IMR-90 (cell line): Measurements from ENCODE around the gene OPCML. TPM values are rescaled to one million over a fixed set of nuclear protein-coding genes. Genes with fewer than 3 reads are reported as not detected.

ENCODE experiments used
- ATAC-seq: fragments of 200-7000 bp; cut with Tn5 transposase; 2 replicates; pipeline ENCODE4 v1.9.1; 2020; ENCODE audit warnings: low read depth, mild to moderate bottlenecking, moderate library complexity
- BruUV-seq: library from RNA; stranded (reverse); fragments of 400-500 nt; replicated peaks from 2 replicates; lab custom pipeline; 2021; lab: Mats Ljungman, UMichigan
- CTCF ChIA-PET: fragments of 300-600 bp; formaldehyde crosslinking; extraction: SDS; loops from one replicate; lab custom pipeline; 2021; ENCODE audit warnings: antibody characterized with exemption; lab: Yijun Ruan, JAX
- POLR2A ChIA-PET: fragments of 300-600 bp; sonication (Branson Sonifier 250); formaldehyde crosslinking; loops from one replicate; lab custom pipeline; 2022; ENCODE audit warnings: antibody characterized with exemption; ENCODE audit not compliant: unreplicated experiment; lab: Charles Lee
- DNase-seq: peaks from one replicate; pipeline ENCODE4 v3.0.0; 2013
- H2AFZ ChIP-seq: replicated peaks from 2 replicates; pipeline ENCODE3; 2013; ENCODE audit warnings: low read length, mild to moderate bottlenecking; ENCODE audit not compliant: poor library complexity
- H2AK5ac ChIP-seq: 2 replicates; pipeline ENCODE4 v1.6.1; 2013; ENCODE audit warnings: low read depth, low read length, inconsistent platforms
- H2AK9ac ChIP-seq: replicated peaks from 2 replicates; pipeline ENCODE3; 2013; ENCODE audit warnings: mild to moderate bottlenecking, low read depth, low read length, moderate library complexity; ENCODE audit not compliant: poor library complexity
- H2BK120ac ChIP-seq: 2 replicates; pipeline ENCODE4 v1.6.1; 2013; ENCODE audit warnings: low read depth, low read length, inconsistent platforms
- H2BK15ac ChIP-seq: 3 replicates; pipeline ENCODE4 v1.6.1; 2013; ENCODE audit warnings: low read depth, low read length, inconsistent platforms
- H2BK20ac ChIP-seq: 2 replicates; pipeline ENCODE4 v1.6.1; 2013; ENCODE audit warnings: low read depth, mild to moderate bottlenecking, inconsistent platforms, low read length, moderate library complexity
- H2BK5ac ChIP-seq: 2 replicates; pipeline ENCODE4 v1.6.1; 2013; ENCODE audit warnings: mild to moderate bottlenecking, low read depth, low read length, inconsistent platforms; ENCODE audit not compliant: poor library complexity, severe bottlenecking
- H3K14ac ChIP-seq: replicated peaks from 2 replicates; pipeline ENCODE4 v1.6.1; 2013; ENCODE audit warnings: low read depth, low read length, inconsistent platforms
- H3K18ac ChIP-seq: 2 replicates; pipeline ENCODE4 v1.6.1; 2013; ENCODE audit warnings: low read depth, low read length, control low read depth
- H3K23ac ChIP-seq: 2 replicates; pipeline ENCODE4 v1.6.1; 2013; ENCODE audit warnings: low read depth, low read length, inconsistent platforms
- H3K27ac ChIP-seq: 2 replicates; pipeline ENCODE4 v1.5.1; 2013; ENCODE audit warnings: mild to moderate bottlenecking, control low read depth, low read length; ENCODE audit not compliant: insufficient read depth
- H3K27me3 ChIP-seq: 2 replicates; pipeline ENCODE4 v1.6.1; 2013; ENCODE audit warnings: low read length; ENCODE audit not compliant: control insufficient read depth, insufficient read depth
- H3K36me3 ChIP-seq: 2 replicates; pipeline ENCODE4 v1.6.1; 2013; ENCODE audit warnings: low read length, mixed read lengths; ENCODE audit not compliant: control insufficient read depth, insufficient read depth
- H3K4ac ChIP-seq: 2 replicates; pipeline ENCODE4 v1.6.1; 2013; ENCODE audit warnings: low read depth, low read length, inconsistent platforms
- H3K4me1 ChIP-seq: 2 replicates; pipeline ENCODE4 v1.6.1; 2013; ENCODE audit warnings: low read length, mixed read lengths; ENCODE audit not compliant: control insufficient read depth, insufficient read depth
- H3K4me2 ChIP-seq: 2 replicates; pipeline ENCODE4 v1.6.1; 2013; ENCODE audit warnings: low read depth, mild to moderate bottlenecking, control low read depth, low read length, moderate library complexity
- H3K4me3 ChIP-seq: 2 replicates; pipeline ENCODE4 v1.5.1; 2013; ENCODE audit warnings: low read depth, mild to moderate bottlenecking, control low read depth, low read length, moderate library complexity; ENCODE audit not compliant: insufficient read depth
- H3K56ac ChIP-seq: 2 replicates; pipeline ENCODE4 v1.6.1; 2013; ENCODE audit warnings: low read length, inconsistent platforms; ENCODE audit not compliant: insufficient read depth; ENCODE audit errors: extremely low read depth
- H3K79me1 ChIP-seq, 2 experiments: 2 replicates each; pipeline ENCODE4 v1.6.1; 2013; ENCODE audit warnings: low read length in 2 of 2, inconsistent platforms in 1 of 2, low read depth in 1 of 2
- H3K9ac ChIP-seq: 2 replicates; pipeline ENCODE4 v1.6.1; 2013; ENCODE audit warnings: low read depth, low read length, control low read depth
- H3K9me1 ChIP-seq: 2 replicates; pipeline ENCODE4 v1.6.1; 2013; ENCODE audit warnings: low read length, inconsistent platforms; ENCODE audit not compliant: insufficient read depth
- H3K9me3 ChIP-seq: 2 replicates; pipeline ENCODE4 v1.6.1; 2013; ENCODE audit warnings: low read length; ENCODE audit not compliant: control insufficient read depth, insufficient read depth
- H4K20me1 ChIP-seq: 2 replicates; pipeline ENCODE4 v1.6.1; 2013; ENCODE audit warnings: low read length, inconsistent platforms; ENCODE audit not compliant: insufficient read depth
- H4K5ac ChIP-seq: 2 replicates; pipeline ENCODE4 v1.6.1; 2013; ENCODE audit warnings: mild to moderate bottlenecking, low read depth, low read length, control low read depth
- H4K8ac ChIP-seq, 2 experiments: 2 replicates each; pipeline ENCODE4 v1.6.1; 2013; ENCODE audit warnings: low read depth in 2 of 2, low read length in 2 of 2, control low read depth in 1 of 2, inconsistent platforms in 1 of 2
- H4K91ac ChIP-seq: 2 replicates; pipeline ENCODE4 v1.6.1; 2013; ENCODE audit warnings: low read depth, low read length, inconsistent platforms; ENCODE audit not compliant: insufficient read depth
- CEBPB ChIP-seq: IDR thresholded peaks from 2 replicates; pipeline ENCODE4 v1.6.1; 2012; ENCODE audit warnings: low read depth, low read length, improper control_type of control experiment
- FOS ChIP-seq: fragments of 150-350 bp; IDR thresholded peaks from 2 replicates; pipeline ENCODE4 v1.6.1; 2016; ENCODE audit warnings: low read depth, low read length
- MAFK ChIP-seq: IDR thresholded peaks from 2 replicates; pipeline ENCODE4 v1.6.1; 2012; ENCODE audit warnings: low read depth, low read length, improper control_type of control experiment
- MAZ ChIP-seq: IDR thresholded peaks from 2 replicates; pipeline ENCODE4 v1.6.1; 2012; ENCODE audit warnings: low read depth, mild to moderate bottlenecking, low read length, improper control_type of control experiment, moderate library complexity, borderline replicate concordance
- NFE2L2 ChIP-seq: fragments of 150-350 bp; IDR thresholded peaks from 2 replicates; pipeline ENCODE4 v1.6.1; 2016; ENCODE audit warnings: low read depth, mild to moderate bottlenecking, low read length
- POLR2A ChIP-seq: IDR thresholded peaks from 2 replicates; pipeline ENCODE4 v1.6.1; 2012; ENCODE audit warnings: mild to moderate bottlenecking, low read depth, low read length
- RCOR1 ChIP-seq: IDR thresholded peaks from 2 replicates; pipeline ENCODE4 v1.6.1; 2012; ENCODE audit warnings: mild to moderate bottlenecking, low read length, improper control_type of control experiment; ENCODE audit not compliant: insufficient replicate concordance
- RFX5 ChIP-seq: IDR thresholded peaks from 2 replicates; pipeline ENCODE4 v1.8.0; 2012; ENCODE audit warnings: low read depth, mild to moderate bottlenecking, low read length, moderate library complexity
- SMC3 ChIP-seq: fragments of 150-350 bp; IDR thresholded peaks from 2 replicates; pipeline ENCODE4 v1.6.1; 2016; ENCODE audit warnings: low read depth, mild to moderate bottlenecking, antibody characterized with exemption, low read length, moderate library complexity
- WGBS, 2 experiments: methylation state at CpG; one replicate each; pipeline versions ENCODE4 v1.1.5 to v1.1.7; 2013; ENCODE audit warnings: missing lambda C conversion rate in 2 of 2; ENCODE audit not compliant: insufficient read length in 1 of 2; ENCODE audit errors: extremely low coverage in 2 of 2; 5-methylcytosine and 5-hydroxymethylcytosine counted together
- dilution Hi-C: fragments of 300-500 bp; cut with HindIII; formaldehyde crosslinking; loops from one replicate; pipeline ENCODE4 v1.14.3; 2018; ENCODE audit warnings: low sequenced_read_pairs; ENCODE audit not compliant: unreplicated experiment
- in situ Hi-C: fragments of 300-500 bp; cut with MboI; formaldehyde crosslinking; loops from 3 replicates; pipeline ENCODE4 v1.14.3; 2019; ENCODE audit warnings: low sequenced_read_pairs, inconsistent platforms, mixed read lengths
- intact Hi-C: fragments of 100-400 bp; cut with micrococcal nuclease; formaldehyde crosslinking; loops from 2 replicates; pipeline ENCODE4 v1.10.0; 2022
- polyA plus RNA-seq, 3 experiments: library from polyadenylated mRNA; depleted of rRNA; stranded (reverse); fragments of >200 nt; gene quantifications; 2 replicates each; pipeline ENCODE4 v1.2.3, GENCODE V29; 2012; ENCODE audit warnings: low replicate concordance in 1 of 3
- total RNA-seq: library from RNA; depleted of rRNA; stranded (reverse); fragments of >200 nt; gene quantifications from 2 replicates; pipeline ENCODE4 v1.2.3, GENCODE V29; 2012
- TF ChIP-seq, protein P1 (sequence below): fragments of 150-350 bp; IDR thresholded peaks from 2 replicates; pipeline ENCODE4 v1.6.1; 2016; ENCODE audit warnings: low read depth, mild to moderate bottlenecking, low read length, moderate library complexity, borderline replicate concordance
- TF ChIP-seq, protein P2 (sequence below): conservative IDR thresholded peaks from 2 replicates; pipeline ENCODE4 v1.5.1; 2012; ENCODE audit warnings: mild to moderate bottlenecking, low read depth, low read length, improper control_type of control experiment
- TF ChIP-seq, protein P3 (sequence below): fragments of 150-350 bp; IDR thresholded peaks from 2 replicates; pipeline ENCODE4 v1.6.1; 2017; ENCODE audit warnings: mild to moderate bottlenecking, antibody characterized with exemption, low read length, low read depth

Gene OPCML
- total and polyA plus RNA-seq, 2 of the 4 experiments (the other 2 are of a cell fraction) = under 0.01 to 2.6 TPM

DNA sequence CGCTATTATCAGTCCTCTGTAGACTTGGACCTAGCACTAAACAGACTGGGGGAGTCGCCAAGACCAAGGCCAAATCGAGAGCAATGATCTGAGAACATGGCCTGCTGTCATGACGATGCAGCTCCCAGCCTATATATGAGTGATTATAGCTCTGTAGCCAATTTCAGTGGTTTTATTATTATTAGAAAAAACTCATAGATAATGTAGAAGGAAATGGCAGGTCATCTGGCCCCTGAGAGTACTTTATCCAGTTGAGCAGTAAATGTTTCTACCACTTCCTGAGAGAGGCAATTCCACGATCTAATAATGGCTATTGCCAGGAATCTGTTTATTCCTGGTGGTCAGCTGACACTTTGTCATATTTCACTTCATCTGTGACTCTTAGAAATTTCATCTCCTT, 666.7 kb downstream of the OPCML start:
- no CpG with 5 or more reads among the region's 5 CpGs for WGBS, 2 experiments
- ChIA-PET CTCF (interaction anchor here (0.6 kb wide), 1 partner anchor 19 kb away, joined by 4 read pairs; no protein-coding TSS in a partner anchor), POLR2A (no interaction called here)
- dilution Hi-C loops = no loop called here
- Histone ChIP-seq H3K4ac (no peak overlapping the region), H3K79me1 (no peaks in the 10 kb centered on the region), H3K9ac (no peak overlapping the region), H2BK120ac (no peak overlapping the region), H3K56ac (no peak overlapping the region), H2AFZ (peak overlapping the region; percentile 26), H3K36me3 (no peaks in the 10 kb centered on the region), H4K8ac (no peak overlapping the region), H3K4me2 (no peak overlapping the region), H3K9me1 (no peaks in the 10 kb centered on the region), H4K5ac (no peak overlapping the region), H3K14ac (no peak overlapping the region), H3K4me1 (no peaks in the 10 kb centered on the region), H3K9me3 (no peaks in the 10 kb centered on the region), H2BK15ac (no peak overlapping the region), H2BK20ac (no peak overlapping the region), H3K27ac (no peak overlapping the region), H4K20me1 (no peaks in the 10 kb centered on the region), H2BK5ac (no peak overlapping the region), H3K23ac (no peak overlapping the region), H3K18ac (no peak overlapping the region), H2AK5ac (no peak overlapping the region), H3K27me3 (no peaks in the 10 kb centered on the region; the same call in 1 of the 2 replicates), H2AK9ac (no peak overlapping the region), H4K91ac (no peak overlapping the region), H3K4me3 (no peak overlapping the region)
- TF ChIP-seq POLR2A = no peak
- no peak for TF ChIP-seq SMC3
- TF ChIP-seq, protein P1, sequence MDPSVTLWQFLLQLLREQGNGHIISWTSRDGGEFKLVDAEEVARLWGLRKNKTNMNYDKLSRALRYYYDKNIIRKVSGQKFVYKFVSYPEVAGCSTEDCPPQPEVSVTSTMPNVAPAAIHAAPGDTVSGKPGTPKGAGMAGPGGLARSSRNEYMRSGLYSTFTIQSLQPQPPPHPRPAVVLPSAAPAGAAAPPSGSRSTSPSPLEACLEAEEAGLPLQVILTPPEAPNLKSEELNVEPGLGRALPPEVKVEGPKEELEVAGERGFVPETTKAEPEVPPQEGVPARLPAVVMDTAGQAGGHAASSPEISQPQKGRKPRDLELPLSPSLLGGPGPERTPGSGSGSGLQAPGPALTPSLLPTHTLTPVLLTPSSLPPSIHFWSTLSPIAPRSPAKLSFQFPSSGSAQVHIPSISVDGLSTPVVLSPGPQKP = no peak
- TF ChIP-seq, protein P2, sequence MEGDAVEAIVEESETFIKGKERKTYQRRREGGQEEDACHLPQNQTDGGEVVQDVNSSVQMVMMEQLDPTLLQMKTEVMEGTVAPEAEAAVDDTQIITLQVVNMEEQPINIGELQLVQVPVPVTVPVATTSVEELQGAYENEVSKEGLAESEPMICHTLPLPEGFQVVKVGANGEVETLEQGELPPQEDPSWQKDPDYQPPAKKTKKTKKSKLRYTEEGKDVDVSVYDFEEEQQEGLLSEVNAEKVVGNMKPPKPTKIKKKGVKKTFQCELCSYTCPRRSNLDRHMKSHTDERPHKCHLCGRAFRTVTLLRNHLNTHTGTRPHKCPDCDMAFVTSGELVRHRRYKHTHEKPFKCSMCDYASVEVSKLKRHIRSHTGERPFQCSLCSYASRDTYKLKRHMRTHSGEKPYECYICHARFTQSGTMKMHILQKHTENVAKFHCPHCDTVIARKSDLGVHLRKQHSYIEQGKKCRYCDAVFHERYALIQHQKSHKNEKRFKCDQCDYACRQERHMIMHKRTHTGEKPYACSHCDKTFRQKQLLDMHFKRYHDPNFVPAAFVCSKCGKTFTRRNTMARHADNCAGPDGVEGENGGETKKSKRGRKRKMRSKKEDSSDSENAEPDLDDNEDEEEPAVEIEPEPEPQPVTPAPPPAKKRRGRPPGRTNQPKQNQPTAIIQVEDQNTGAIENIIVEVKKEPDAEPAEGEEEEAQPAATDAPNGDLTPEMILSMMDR = no peak
- TF ChIP-seq RCOR1 = no peak
- no peak for TF ChIP-seq NFE2L2
- no peak for TF ChIP-seq MAZ
- no peak for TF ChIP-seq FOS
- no peak for TF ChIP-seq CEBPB
- TF ChIP-seq, protein P3, sequence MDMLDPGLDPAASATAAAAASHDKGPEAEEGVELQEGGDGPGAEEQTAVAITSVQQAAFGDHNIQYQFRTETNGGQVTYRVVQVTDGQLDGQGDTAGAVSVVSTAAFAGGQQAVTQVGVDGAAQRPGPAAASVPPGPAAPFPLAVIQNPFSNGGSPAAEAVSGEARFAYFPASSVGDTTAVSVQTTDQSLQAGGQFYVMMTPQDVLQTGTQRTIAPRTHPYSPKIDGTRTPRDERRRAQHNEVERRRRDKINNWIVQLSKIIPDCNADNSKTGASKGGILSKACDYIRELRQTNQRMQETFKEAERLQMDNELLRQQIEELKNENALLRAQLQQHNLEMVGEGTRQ = no peak
- no peak for TF ChIP-seq RFX5
- no peak for TF ChIP-seq MAFK
- no peak for ATAC-seq
- no peak for DNase-seq
- intact Hi-C loops = loop anchor here (5.0 kb wide), 1 partner anchor 77 kb away; no protein-coding TSS in a partner anchor
- BruUV-seq = no TSS peak
- in situ Hi-C loops = no loop called here
